ENCODE measurements around the gene ATP1A4. TPM values are rescaled to one million over a fixed set of nuclear protein-coding genes. Genes with fewer than 3 reads are reported as not detected.

Gene ATP1A4
- total and polyA plus RNA-seq, 4 donors = not detected

- TF ChIP-seq MAX (IDR thresholded peaks at IDR 0.05) = no peak
These were observed 38.5 kb downstream of the ATP1A4 start, which contains the start of gene CASQ1 (continued) for GRCh38 chr1:160189649-160190625.

- DNase-seq (ENCODE audit: low spot score) = no peak
- peaks cover 2 to 7% (median 5%) of the 10 kb centered on the region in 4 donors for H3K4me1 ChIP-seq (ENCODE audit: control insufficient read depth in 4 of 4, insufficient read depth in 4 of 4, low read length in 3 of 4)
- H3K9ac ChIP-seq (ENCODE audit: low read depth in 1 of 2, low read length in 2 of 2) = no peak overlapping the region
- no peaks in the 10 kb centered on the region for H3K36me3 ChIP-seq (ENCODE audit: control insufficient read depth in 4 of 4, insufficient read depth in 3 of 4, low read depth in 1 of 4, low read length in 3 of 4)
- H3K27me3 ChIP-seq (ENCODE audit: control insufficient read depth in 4 of 4, insufficient read depth in 4 of 4, low read length in 3 of 4) = no peaks in the 10 kb centered on the region
- no peak overlapping the region for H3K4me3 ChIP-seq (ENCODE audit: low read depth in 1 of 3, low read length in 3 of 3)
- no peak for TF ChIP-seq ATF3 (IDR thresholded peaks at IDR 0.05)
- TF ChIP-seq YY1 (IDR thresholded peaks at IDR 0.05) = no peak
- no peak for TF ChIP-seq EGR1 (IDR thresholded peaks at IDR 0.05; ENCODE audit: low read depth in 2 of 2)
- TF ChIP-seq FOXA2 (IDR thresholded peaks at IDR 0.05) = no peak
- no peak for TF ChIP-seq MAX (IDR thresholded peaks at IDR 0.05)
- TF ChIP-seq RXRA (IDR thresholded peaks at IDR 0.05) = no peak
- no peak for TF ChIP-seq ZBTB33 (IDR thresholded peaks at IDR 0.05)
- TF ChIP-seq REST (IDR thresholded peaks at IDR 0.05) = no peak
- no peak for TF ChIP-seq FOXA1 (IDR thresholded peaks at IDR 0.05)
- no peak for TF ChIP-seq HNF4A (conservative IDR thresholded peaks at IDR 0.05)
- no peak for TF ChIP-seq GABPA (IDR thresholded peaks at IDR 0.05 in 1 of 2, conservative IDR thresholded peaks at IDR 0.05 in 1 of 2)
- no peaks in the 10 kb centered on the region for H3K9me3 ChIP-seq (ENCODE audit: control insufficient read depth in 4 of 4, low read length in 3 of 4)
- H3K27ac ChIP-seq (ENCODE audit: low read depth in 1 of 2, low read length in 2 of 2) = no peak overlapping the region
- 82% methylated on average over 3 of the region's 3 CpGs for WGBS
These were observed 40.4 kb downstream of the ATP1A4 start for GRCh38 chr1:160191756-160192155.

- Histone ChIP-seq H3K27ac (ENCODE audit: low read depth in 1 of 2, low read length in 2 of 2) (no peak overlapping the region), H3K9me3 (ENCODE audit: control insufficient read depth in 4 of 4, low read length in 3 of 4) (no peaks in the 10 kb centered on the region), H3K4me3 (ENCODE audit: low read depth in 1 of 3, low read length in 3 of 3) (no peak overlapping the region), H3K36me3 (ENCODE audit: control insufficient read depth in 4 of 4, insufficient read depth in 3 of 4, low read depth in 1 of 4, low read length in 3 of 4) (no peaks in the 10 kb centered on the region), H3K4me1 (ENCODE audit: control insufficient read depth in 4 of 4, insufficient read depth in 4 of 4, low read length in 3 of 4) (peaks cover 2 to 7% (median 5%) of the 10 kb centered on the region in 4 donors), H3K27me3 (ENCODE audit: control insufficient read depth in 4 of 4, insufficient read depth in 4 of 4, low read length in 3 of 4) (no peaks in the 10 kb centered on the region), H3K9ac (ENCODE audit: low read depth in 1 of 2, low read length in 2 of 2) (no peak overlapping the region)
- no peak for DNase-seq (ENCODE audit: low spot score)
- no peak for TF ChIP-seq ZBTB33 (IDR thresholded peaks at IDR 0.05)
- TF ChIP-seq YY1 (IDR thresholded peaks at IDR 0.05) = no peak
- TF ChIP-seq FOXA1 (IDR thresholded peaks at IDR 0.05) = no peak
- no peak for TF ChIP-seq HNF4G (IDR thresholded peaks at IDR 0.05)
- TF ChIP-seq EGR1 (IDR thresholded peaks at IDR 0.05; ENCODE audit: low read depth in 2 of 2) = no peak
- no peak for TF ChIP-seq NR2F2 (IDR thresholded peaks at IDR 0.05)
- TF ChIP-seq TAF1 (conservative IDR thresholded peaks at IDR 0.05) = no peak
- TF ChIP-seq RAD21 (IDR thresholded peaks at IDR 0.05) = no peak
- TF ChIP-seq FOXA2 (IDR thresholded peaks at IDR 0.05) = no peak
- TF ChIP-seq RXRA (IDR thresholded peaks at IDR 0.05) = no peak
- TF ChIP-seq CTCF (IDR thresholded peaks at IDR 0.05; ENCODE audit: low read depth, low read length, missing input control) = no peak
These were observed 40.8 kb downstream of the ATP1A4 start for GRCh38 chr1:160192234-160192633.
